Activated naive CD4-positive, alpha-beta T cell (primary cell): ENCODE measurements around the gene IL17B.
"Not testable (repeated sequence)": the region's sequence is repeated elsewhere in the genome, so short reads cannot be mapped to it uniquely, and the experiment has no call there.

ENCODE experiments used
- DNase-seq, 4 experiments: peaks; one replicate each; lab custom pipeline; 2025; lab: John Stamatoyannopoulos, UW

The IL17B gene

DNA sequence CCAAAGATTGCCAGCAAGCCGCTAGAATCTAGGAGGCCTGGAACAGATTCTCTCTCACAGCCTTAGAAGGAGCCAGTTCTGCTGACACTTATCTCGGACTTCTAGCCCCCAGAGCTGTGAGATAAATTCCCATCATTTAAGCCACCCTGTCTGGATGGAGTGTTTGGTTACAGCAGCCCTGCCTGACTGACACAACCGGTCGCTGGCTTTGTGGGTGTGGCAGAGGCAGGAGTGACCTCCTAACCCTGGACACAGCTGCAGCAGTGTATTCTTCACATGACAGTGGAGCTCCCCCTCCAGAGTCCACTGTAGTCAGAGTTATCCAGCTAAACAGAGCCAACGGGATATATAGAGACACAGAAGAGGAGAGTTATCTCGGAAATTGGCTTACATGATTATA lies 21.2 kb upstream of the IL17B start:
- no peak for DNase-seq

DNA sequence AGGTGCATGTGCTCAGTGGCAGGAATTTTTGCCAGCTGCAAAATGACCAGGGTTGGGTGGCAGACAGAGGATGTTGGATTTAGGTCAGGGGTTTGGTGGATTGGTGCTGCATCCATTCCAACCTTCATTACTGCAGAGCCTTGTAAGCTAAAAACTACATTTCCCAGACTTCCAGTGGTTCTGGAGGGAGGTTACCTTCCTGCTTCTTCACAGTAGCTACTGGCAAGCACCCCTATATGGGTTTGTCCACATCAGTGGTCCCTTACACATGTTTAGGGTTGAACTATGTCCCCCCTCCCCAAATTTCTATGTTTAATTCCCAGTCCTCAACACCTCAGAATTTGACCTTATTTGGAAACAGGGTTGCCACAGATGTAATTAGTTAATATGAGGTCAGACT lies 20.7 kb upstream of the IL17B start:
- DNase-seq: no peak

DNA sequence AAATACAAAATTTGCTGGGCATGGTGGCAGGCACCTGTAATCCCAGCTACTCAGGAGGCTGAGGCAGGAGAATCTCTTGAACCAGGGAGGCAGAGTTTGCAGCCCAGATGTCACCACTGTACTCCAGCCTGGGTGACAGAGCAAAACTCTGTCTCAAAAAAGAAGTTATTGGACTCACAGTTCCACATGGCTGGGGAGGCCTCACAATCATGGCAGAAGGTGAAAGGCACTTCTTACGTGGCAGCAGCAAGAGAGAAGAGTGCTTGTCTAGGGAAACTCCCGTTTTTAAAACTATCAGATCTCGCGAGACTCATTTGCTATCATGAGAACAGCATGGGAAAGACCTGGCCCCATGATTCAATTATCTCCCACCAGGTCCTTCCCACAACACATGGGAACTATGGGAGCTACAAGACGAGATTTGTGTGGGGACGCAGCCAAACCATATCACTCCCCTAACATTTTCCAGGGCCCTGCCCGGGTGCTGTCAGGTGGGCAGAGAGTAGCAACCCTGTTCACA lies 19.7 kb upstream of the IL17B start:
- not testable (repeated sequence) for DNase-seq

DNA sequence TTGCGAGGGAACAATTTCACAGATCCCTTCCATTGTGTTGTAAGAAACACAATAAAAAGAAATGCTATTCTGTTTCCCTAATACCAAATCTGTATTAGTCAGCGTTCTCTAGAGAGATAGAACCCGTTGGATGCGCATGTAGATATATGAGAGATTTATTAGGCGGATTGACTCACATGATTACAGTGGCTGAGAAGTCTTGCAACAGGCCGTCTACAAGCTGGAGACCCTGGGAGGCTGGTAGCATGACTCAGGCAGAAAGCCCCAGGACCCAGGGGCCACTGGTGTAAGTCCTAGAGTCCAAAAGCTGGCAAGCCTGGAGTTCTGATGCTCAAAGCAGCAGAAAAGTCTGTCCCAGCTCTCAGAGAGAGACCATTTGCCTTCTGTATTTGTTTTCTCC lies 18.4 kb upstream of the IL17B start:
- no peak for DNase-seq

DNA sequence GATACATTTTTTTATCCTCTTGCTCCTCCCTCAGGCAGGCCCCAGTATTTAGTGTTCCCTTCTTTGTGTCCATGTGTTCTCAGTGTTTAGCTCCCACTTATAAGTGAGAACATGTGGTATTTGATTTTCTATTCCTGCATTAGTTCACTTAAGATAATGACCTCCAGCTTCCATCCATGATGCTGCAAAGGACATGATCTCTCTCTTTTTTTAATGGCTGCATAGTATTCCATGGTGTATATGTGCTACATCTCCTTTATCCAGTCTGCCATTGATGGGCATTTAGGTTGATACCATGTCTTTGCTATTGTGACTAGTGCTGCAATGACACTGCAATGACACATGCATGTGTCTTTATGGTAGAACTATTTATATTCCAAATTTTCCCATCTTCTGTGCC lies 15.9 kb upstream of the IL17B start:
- DNase-seq: not testable (repeated sequence)

DNA sequence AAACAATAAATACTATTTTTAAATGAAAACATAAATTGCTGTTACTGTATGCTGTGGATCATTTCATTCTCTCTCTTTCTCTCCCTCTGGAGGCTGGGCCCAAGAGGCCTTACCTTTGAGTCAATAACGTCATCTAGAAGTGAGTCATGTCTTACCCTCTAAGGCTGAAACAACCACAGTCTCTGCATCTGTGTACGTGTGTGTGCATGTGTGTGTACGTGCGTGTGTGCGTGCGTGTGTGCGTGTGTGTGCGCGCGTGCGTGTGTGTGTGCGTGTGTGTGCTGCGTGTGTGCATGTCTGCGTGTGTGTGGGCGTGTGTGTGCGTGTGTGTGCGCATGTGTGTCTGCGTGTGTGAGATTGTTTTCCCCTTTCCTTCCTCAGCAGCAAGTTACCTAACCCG lies 13.6 kb upstream of the IL17B start:
- DNase-seq: no peak

DNA sequence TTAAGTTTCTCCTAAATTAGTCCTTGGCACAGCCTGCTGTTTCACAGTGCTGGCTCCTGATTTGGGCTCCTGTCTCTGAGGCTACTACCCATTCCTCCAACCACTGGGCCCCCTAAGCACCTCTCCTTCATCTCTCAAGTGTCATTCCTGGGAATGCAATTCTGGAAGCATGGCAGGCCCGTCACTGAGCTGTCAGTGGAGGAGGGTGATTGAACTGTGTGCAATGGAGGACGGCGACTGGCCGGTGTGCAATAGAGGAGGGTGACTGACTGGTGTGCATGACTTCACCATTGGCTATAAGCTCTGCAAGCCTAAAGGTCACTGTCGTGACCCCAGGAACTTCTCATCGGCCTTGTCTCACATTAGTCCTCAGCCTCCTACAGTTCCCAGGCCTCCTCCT lies 12.4 kb upstream of the IL17B start:
- no peak for DNase-seq

DNA sequence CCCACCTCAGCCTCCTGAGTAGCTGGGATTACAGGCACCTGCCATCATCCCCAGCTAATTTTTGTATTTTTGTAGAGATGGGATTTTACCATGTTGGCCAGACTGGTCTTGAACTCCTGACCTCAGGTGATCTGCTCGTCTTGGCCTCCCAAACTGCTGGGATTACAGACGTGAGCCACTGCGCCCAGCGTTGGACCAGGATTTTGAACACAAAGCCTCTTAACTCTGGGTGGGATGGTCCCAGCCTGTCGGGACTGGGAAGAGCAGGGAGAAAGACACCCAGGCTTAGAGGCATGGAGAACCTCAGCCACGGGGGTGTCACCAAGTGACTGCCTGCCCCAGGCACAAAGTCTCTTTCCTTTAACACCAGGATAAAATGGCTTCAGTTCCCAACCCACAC lies 12.0 kb upstream of the IL17B start:
- not testable (repeated sequence) for DNase-seq

DNA sequence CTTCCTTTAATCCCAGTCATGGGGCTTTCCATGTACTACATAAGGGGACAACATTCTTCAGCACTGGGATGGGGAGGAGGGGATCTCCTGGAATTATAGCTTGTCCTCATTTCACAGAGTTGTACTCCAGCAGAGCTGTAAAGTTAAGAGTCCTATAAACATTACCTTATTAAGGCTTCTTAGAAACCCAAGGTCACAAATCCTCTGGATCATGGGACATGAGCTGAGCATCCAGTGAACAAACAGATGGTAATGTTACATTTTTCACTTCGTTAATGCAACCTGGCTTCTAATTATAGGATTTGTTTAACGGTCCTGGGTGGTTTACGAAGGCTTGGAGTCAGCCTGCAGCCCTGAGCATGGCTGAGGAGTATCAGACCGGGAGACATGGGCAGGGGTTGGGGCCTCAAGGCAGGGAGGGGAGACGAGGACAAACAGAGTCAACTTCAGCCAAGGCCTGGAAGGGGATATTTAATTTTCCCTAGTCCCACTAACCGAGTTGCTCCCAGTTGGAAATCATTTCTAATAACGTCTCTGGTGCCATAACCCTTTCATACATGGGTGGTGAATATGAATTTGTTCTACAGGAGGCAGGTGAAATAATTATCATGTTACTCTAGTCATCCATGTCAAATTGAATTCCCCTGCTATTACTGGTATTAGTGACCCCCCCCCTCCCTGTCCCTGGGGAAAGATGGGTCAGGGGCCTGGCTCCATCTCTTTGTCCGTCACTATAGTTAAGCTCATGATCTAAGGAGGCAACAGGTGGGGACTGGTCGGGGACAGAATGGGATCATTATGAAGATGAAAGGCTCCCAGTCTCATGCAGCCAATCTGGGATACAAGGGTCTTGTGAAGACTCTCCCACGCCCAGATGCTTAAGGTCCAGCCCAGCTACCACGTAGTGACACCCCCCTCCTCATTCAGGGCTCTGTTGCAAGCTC lies 10.7 kb upstream of the IL17B start:
- no peak for DNase-seq

DNA sequence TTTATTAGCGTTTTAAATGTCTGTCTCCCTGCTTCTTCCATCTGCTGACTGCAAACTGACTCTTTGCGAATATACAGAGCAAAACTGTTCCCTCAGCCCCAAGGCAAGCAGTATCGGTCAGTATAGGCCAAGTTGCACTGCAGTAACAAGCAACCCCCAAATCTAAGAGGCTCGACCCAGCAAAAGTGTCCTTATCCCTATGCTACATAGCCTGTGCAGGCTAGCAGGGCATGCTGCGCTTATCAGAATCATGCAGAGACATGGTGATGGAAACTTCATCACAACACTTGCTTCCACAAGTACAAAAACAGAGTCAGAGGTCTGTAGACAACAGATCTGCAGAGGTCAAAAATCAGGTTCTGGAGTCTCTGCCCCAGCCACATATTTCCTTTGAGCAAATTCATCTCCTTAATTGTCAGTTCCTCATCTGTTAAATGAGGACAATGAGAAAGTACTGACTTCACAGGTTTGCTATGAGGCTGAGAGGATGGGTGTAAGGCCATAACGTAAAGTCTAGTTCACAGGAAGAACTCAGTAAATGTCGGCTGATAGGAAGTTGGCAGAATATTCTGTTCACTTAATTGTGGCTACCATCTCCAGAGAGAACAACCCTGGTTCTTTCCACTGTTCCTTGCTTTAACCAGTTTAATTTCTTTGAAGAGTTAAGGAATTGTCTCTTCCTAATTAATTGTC lies 9.6 kb upstream of the IL17B start:
- no peak for DNase-seq

DNA sequence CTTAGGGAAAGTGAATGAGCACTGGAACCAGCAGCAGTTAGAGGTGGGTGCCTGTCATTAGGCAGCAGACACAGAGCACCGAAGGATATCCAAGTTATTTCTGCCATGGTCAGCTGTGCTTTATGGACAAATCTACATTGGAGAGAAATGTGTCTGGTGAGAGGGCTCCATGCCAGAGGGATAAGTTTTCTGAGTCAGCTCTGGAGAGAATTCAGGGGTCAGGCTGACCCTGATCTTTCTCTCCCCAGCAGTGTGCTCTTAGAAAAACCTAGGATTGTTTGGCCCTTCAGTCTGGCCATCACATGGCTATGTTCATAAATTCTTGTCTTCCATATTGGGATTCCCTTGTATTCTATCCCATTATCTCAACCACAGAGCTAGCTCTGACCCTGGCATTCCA lies 8.9 kb upstream of the IL17B start:
- DNase-seq: no peak

DNA sequence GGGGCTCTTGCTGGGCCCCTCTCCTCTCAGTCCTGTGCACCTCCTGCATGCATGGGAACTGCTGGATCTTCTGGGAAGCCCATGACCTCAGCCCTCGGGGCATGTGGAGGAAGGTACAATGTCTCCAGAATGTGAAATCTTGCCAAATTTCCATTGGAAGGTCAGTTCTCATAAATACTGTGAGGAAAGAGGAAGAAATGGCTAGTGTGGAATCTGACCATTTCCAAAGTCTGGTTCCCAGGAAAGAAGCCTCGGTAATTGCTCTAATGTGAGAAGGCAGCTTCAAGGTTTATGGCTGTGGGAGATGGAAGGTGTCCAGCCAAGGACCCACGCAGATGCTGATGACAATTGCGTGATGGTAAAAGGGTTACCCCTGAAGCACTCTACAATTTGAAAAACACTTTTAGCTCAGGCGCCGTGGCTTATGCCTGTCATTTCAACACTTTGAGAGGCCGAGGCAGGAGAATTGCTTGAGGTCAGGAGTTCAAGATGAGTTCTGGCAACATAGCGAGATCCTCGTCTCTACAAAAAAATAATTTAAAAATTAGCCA lies 8.1 kb upstream of the IL17B start:
- no peak for DNase-seq

DNA sequence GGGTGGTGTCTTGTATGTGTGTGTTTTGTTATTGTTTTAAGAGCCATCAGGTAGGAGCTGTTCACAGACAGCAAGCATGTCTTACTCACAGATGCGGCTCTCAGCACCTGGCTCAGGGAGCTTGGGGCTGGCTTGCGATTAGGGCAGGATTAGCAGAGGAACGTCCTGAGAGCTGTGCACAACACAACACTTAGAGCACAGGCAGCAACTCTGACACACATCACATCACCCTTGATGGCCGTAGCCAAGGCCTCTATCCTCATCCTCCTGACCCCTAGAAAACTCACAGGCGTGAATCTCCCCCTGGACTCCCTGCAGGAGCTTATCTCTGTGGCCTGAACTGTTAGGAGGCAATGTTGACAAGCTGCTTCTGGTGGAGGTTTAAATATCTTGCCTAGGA lies 7.1 kb upstream of the IL17B start:
- no peak for DNase-seq

DNA sequence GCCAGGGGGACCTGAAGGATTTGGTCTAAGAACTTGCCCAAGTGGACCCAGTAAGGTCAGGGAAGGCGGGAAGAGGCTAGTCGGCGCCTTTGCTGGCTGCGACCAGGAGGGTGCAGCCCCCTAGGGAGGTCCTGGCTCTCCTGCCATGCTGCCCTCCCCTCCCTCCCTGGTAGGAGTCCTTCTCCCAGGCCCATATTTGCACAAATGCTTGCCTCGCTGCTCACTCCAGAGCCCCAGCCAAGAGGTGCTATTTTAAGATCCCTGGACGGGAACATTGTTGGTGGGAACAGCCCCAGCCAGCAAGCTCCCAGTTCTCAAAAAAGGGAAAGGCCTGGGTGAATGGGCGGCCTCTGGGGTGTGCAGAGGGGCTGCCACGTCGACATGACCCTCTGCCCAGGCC lies 4.3 kb upstream of the IL17B start:
- no peak for DNase-seq

DNA sequence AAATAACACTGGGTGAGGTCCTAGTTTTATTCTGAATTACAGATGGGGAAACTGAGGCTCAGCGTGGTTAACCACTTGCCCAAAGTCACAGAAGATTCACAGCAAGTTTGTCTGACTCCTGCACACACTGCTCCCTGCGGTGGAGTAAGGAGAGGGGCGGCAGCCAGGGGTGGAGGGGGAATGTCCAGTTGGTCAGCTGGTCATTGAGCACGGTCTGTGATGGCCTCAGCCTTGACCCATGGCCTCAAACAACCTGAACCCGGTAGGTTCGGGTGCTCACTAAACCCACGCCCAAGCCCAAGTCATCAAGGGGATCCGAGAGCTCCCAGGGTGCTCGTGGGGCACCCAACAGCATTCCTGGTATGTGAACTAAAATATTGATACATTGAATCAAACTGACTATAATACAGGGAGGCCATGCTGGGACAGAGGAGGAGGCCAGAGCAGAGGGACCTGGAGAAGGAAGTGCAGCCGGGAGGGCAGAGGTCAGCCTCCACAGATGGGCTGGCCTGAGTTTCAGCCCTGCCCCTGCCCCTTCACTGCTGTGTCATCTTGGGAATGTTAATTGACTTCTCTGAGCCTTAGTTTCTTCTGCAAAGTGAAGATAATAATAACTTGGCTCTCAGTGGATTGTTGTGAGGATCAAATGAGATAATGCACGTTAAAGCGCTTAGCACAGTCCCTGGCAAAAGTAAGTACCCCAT lies 3.6 kb upstream of the IL17B start:
- DNase-seq: no peak

DNA sequence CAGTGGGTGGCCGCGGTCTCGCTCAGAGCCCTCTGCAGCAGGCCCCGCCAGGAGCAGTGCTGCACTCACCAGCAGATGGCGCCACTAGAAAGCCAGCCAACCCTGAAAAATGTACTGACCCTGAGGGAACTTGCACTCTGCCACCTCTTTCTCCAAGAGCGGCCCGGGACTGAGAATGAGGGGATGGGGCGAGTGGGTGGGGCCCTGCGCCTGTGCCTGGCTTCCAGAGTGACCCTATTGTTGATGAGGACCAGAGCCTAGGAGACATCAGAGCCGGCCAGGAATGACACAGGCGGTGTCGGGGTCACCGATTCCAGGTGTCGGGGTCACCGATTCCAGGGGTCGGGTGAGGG lies 2.9 kb upstream of the IL17B start:
- DNase-seq: peak; percentile 55 to 69 (median 60)

DNA sequence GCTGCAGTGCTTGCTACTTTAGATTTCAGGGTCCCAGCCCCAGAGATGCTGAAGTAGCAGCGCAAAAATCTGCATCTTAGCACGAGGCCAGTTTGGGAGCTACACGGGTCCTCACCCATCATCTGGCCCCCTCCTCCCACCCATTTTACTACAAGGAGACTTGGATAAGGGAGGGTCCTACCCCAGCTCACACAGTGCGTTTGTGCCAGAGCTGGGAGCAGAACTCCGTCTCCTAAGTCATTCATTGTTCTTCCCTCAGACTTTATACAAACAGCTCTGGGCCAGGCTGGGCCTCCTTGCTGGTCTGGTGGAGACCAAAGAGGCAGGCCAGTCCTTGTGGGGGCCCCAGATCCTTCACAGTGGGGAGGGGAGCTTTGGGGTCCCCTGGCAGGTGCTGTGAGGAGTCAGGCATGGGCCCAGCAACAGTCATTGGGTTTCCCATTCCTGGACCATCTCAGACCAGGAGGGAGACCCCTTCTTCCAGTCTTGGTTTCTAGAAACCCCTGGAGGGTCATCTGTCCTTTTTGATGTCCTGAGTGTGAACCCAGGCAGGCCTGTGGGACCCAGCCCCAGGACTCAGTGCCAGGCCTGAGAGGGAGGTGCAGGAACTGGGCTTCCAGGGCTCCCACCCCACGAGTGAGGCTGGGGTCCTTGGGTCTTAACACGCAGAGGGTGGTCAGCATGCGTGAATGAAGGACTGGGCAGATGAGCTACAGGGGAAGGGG lies 2.3 kb upstream of the IL17B start:
- no peak for DNase-seq

DNA sequence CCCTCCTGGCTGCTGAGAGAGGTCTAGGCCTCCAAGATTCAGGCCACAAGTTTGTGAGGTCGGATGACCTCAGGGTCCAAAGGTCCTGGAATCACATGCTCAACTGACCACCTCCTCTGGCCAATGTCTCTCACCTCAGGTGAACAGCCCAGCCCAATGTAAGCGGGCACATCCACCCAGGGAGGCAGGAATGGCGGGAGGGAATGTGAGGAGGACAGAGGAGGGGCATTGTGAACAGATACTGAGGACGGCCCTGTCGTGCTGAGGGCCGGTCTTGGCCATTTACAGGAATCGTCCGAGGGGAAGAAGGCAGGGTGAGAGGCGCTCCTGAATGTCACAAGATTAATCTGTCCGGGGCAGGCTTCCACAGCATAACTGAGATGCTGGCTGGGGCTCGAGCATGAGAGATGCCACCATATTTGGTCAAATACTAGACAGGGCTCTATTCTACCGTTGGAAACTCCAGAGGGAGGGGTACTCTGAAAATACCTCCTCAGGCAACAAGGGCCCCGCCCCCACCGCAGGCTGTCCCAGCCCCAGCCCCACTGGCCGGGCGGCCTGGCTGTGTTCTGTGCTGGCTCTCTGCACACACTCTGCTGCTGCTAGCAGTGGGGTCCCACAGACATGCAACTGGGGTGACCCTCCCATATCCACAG lies 1.5 kb upstream of the IL17B start:
- no peak for DNase-seq

DNA sequence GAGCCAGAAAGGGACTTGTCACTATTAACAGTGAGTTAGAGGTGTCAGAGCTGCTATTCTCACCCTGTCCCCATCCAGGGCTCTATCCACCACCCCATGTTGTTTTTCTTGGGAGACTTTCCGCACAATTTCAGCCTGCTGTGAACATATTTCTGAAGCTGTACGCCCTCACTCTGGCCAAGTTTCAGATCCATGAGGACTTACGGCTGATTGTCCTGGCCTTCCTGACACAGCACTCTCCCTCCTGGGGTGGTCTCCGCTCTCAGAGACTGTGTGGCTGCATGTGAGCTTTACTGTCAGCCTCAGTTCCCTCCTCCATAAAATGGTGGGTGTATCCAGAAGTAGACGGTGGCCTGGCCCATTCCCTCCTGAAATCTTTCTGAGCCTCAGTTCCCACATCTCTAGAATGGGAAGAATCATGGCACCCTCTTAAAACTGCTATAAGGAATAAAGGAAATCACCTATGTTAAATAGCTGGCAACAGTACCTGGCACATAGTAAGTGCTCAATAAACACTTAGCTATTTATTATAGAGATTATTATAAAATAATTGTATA lies 804 bp upstream of the IL17B start:
- DNase-seq: no peak

DNA sequence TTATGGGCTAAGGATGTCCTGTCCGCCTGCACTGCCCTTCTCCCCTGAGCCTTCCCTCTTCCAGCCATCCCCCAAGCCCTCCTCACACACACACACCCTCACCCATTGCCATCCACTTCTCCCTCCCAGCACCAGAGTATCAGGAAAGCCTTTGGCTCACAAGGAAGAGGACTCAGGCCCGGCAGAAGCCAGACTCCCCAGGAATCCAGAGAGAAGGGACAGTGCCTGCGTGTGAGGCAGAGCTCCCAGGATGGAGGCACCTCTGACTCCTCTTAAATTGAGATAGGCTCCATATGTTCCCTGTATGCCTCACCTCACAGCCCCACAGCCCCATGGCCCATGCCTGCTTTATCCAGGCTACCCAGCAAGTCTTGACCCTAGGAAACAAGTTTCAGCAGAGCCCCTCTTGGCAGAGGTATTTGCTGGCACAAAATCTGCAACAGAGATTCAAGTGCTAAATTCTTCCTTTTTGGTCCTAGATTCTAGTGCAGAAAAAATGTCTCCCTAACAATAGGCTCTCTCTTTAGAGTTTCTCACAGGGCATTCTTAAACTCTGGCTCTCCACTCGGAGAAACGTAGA lies 761 bp downstream of the IL17B start:
- DNase-seq: no peak
